GM23248 (cell line): ENCODE results near the gene PIEZO1. TPM values are rescaled to one million over a fixed set of nuclear protein-coding genes. Genes with fewer than 3 reads are reported as not detected.

Experiments
- DNase-seq: peaks from one replicate; pipeline ENCODE4 v3.0.0-alpha.2; 2015
- H2AFZ ChIP-seq: fragments of 200-600 bp; sonication (generic); 2 replicates; pipeline ENCODE4 v1.6.1; 2016; ENCODE audit warnings: antibody characterized with exemption
- H3F3A ChIP-seq: fragments of 200-600 bp; sonication (generic); 2 replicates; pipeline ENCODE4 v1.6.1; 2016; ENCODE audit warnings: mild to moderate bottlenecking, antibody characterized with exemption, mixed run types; ENCODE audit not compliant: insufficient read depth
- H3K27ac ChIP-seq: fragments of 200-600 bp; sonication (generic); 2 replicates; pipeline ENCODE4 v1.5.1; 2016; ENCODE audit warnings: mild to moderate bottlenecking
- H3K27me3 ChIP-seq: fragments of 200-600 bp; sonication (generic); replicated peaks from 2 replicates; pipeline ENCODE4 v1.6.1; 2016; ENCODE audit warnings: mild to moderate bottlenecking; ENCODE audit not compliant: insufficient read depth
- H3K36me3 ChIP-seq: fragments of 200-600 bp; sonication (generic); 2 replicates; pipeline ENCODE4 v1.6.1; 2016; ENCODE audit warnings: low read depth, mild to moderate bottlenecking
- H3K4me1 ChIP-seq: fragments of 200-600 bp; sonication (generic); 2 replicates; pipeline ENCODE4 v1.6.1; 2016; ENCODE audit warnings: mild to moderate bottlenecking; ENCODE audit not compliant: insufficient read depth
- H3K4me2 ChIP-seq: fragments of 200-600 bp; sonication (generic); one replicate; pipeline ENCODE4 v1.6.1; 2016; ENCODE audit warnings: mild to moderate bottlenecking; ENCODE audit not compliant: unreplicated experiment
- H3K4me3 ChIP-seq: fragments of 200-600 bp; sonication (generic); 2 replicates; pipeline ENCODE4 v1.5.1; 2016; ENCODE audit warnings: mild to moderate bottlenecking
- H3K79me2 ChIP-seq: fragments of 200-600 bp; sonication (generic); 2 replicates; pipeline ENCODE4 v1.6.1; 2016; ENCODE audit warnings: mild to moderate bottlenecking; ENCODE audit not compliant: insufficient read depth
- H3K9ac ChIP-seq: fragments of 200-600 bp; sonication (generic); 2 replicates; pipeline ENCODE4 v1.6.1; 2016; ENCODE audit warnings: mild to moderate bottlenecking
- H3K9me2 ChIP-seq: fragments of 200-600 bp; sonication (generic); 2 replicates; pipeline ENCODE4 v1.6.1; 2016; ENCODE audit warnings: mixed run types, mild to moderate bottlenecking, moderate library complexity; ENCODE audit not compliant: insufficient read depth
- H3K9me3 ChIP-seq: fragments of 200-600 bp; sonication (generic); one replicate; pipeline ENCODE4 v1.6.1; 2017; ENCODE audit warnings: low read depth
- H4K20me1 ChIP-seq: fragments of 200-600 bp; sonication (generic); 2 replicates; pipeline ENCODE4 v1.6.0; 2016; ENCODE audit not compliant: insufficient read depth
- EZH2 ChIP-seq: fragments of 200-600 bp; sonication (generic); IDR thresholded peaks from 2 replicates; pipeline ENCODE4 v1.6.1; 2018; ENCODE audit warnings: antibody characterized with exemption, mild to moderate bottlenecking; ENCODE audit not compliant: insufficient read depth, poor library complexity, severe bottlenecking
- EZH2phosphoT487 ChIP-seq: fragments of 200-600 bp; sonication (generic); IDR thresholded peaks from 2 replicates; pipeline ENCODE4 v1.6.1; 2018; ENCODE audit warnings: antibody characterized with exemption, moderate library complexity, mild to moderate bottlenecking, low read depth; ENCODE audit not compliant: insufficient read depth
- WGBS, 2 experiments: methylation state at CpG; one replicate each; pipeline ENCODE4 v1.1.6; 2015 to 2017; ENCODE audit warnings: low lambda C conversion rate in 2 of 2, low coverage in 1 of 2; ENCODE audit errors: missing lambda C conversion rate in 2 of 2; 5-methylcytosine and 5-hydroxymethylcytosine counted together
- in situ Hi-C: fragments of 300-500 bp; cut with MboI; formaldehyde crosslinking; loops from 2 replicates; pipeline ENCODE4 v1.15.0; 2020
- polyA plus RNA-seq: library from polyadenylated mRNA; unstranded; fragments of >200 nt; fragmentation: Nextera tagmentation; extraction: Ambion mirVana; gene quantifications from 2 replicates; pipeline ENCODE4 v1.2.1, GENCODE V29; 2016
- total RNA-seq: library from RNA; depleted of rRNA; stranded (reverse); fragments of >200 nt; shearing (Covaris generic); gene quantifications from 2 replicates; pipeline ENCODE4 v1.2.3, GENCODE V29; 2014

Gene PIEZO1
- total and polyA plus RNA-seq, 2 experiments from 2014 or later, result 95.3 to 223 TPM

- peaks cover 20% of the 10 kb centered on the region; the same call in 1 of the 2 replicates for H3K36me3 ChIP-seq
- WGBS, 2 experiments, result 91% methylated on average over 8 to 10 of the region's 10 CpGs
- TF ChIP-seq EZH2 (no peak), EZH2phosphoT487 (no peak)
- no peak overlapping the region for H3K27ac ChIP-seq
- no peak overlapping the region for H2AFZ ChIP-seq
- no peaks in the 10 kb centered on the region for H3K9me2 ChIP-seq
- no peaks in the 10 kb centered on the region for H4K20me1 ChIP-seq
- peaks cover 13% of the 10 kb centered on the region; the same call in 1 of the 2 replicates for H3K79me2 ChIP-seq
- no peaks in the 10 kb centered on the region for H3K9me3 ChIP-seq
- no peaks in the 10 kb centered on the region for H3K27me3 ChIP-seq
- H3K4me1 ChIP-seq, result no peaks in the 10 kb centered on the region
- no peak overlapping the region for H3K9ac ChIP-seq
- in situ Hi-C loops, result no loop called here
- H3F3A ChIP-seq, result peaks cover 6% of the 10 kb centered on the region; the same call in 1 of the 2 replicates
- no peak for DNase-seq
- no peak overlapping the region for H3K4me2 ChIP-seq
- H3K4me3 ChIP-seq, result no peak overlapping the region
Measured at GRCh38 chr16:88735616-88736015, 49.4 kb downstream of the PIEZO1 start.

- no peaks in the 10 kb centered on the region for H3K9me2 ChIP-seq
- H3K9me3 ChIP-seq, result no peaks in the 10 kb centered on the region
- TF ChIP-seq EZH2 (no peak), EZH2phosphoT487 (no peak)
- H4K20me1 ChIP-seq, result no peaks in the 10 kb centered on the region
- H3F3A ChIP-seq, result peaks cover 6% of the 10 kb centered on the region; the same call in 1 of the 2 replicates
- H2AFZ ChIP-seq, result no peak overlapping the region
- no peak overlapping the region for H3K9ac ChIP-seq
- in situ Hi-C loops, result no loop called here
- peaks cover 20% of the 10 kb centered on the region; the same call in 1 of the 2 replicates for H3K36me3 ChIP-seq
- peaks cover 13% of the 10 kb centered on the region; the same call in 1 of the 2 replicates for H3K79me2 ChIP-seq
- H3K4me2 ChIP-seq, result no peak overlapping the region
- no peak for DNase-seq
- no peaks in the 10 kb centered on the region for H3K27me3 ChIP-seq
- H3K27ac ChIP-seq, result no peak overlapping the region
- H3K4me3 ChIP-seq, result no peak overlapping the region
- WGBS, 2 experiments, result 90 to 93% methylated on average over 16 of the region's 16 CpGs
- no peaks in the 10 kb centered on the region for H3K4me1 ChIP-seq
Measured at GRCh38 chr16:88735121-88735520, 49.9 kb downstream of the PIEZO1 start.

GRCh38 chr16:88734361-88734728, 50.7 kb downstream of the PIEZO1 start:
- peaks cover 20% of the 10 kb centered on the region; the same call in 1 of the 2 replicates for H3K36me3 ChIP-seq
- H3K4me3 ChIP-seq, result no peak overlapping the region
- WGBS, 2 experiments, result 90% methylated on average over 19 to 23 of the region's 23 CpGs
- DNase-seq, result no peak
- in situ Hi-C loops, result no loop called here
- no peak overlapping the region for H2AFZ ChIP-seq
- H3K9ac ChIP-seq, result no peak overlapping the region
- no peaks in the 10 kb centered on the region for H4K20me1 ChIP-seq
- peaks cover 13% of the 10 kb centered on the region; the same call in 1 of the 2 replicates for H3K79me2 ChIP-seq
- no peak overlapping the region for H3K27ac ChIP-seq
- no peak for TF ChIP-seq EZH2phosphoT487
- TF ChIP-seq EZH2, result no peak
- H3K4me2 ChIP-seq, result no peak overlapping the region
- no peaks in the 10 kb centered on the region for H3K9me2 ChIP-seq
- H3K9me3 ChIP-seq, result no peaks in the 10 kb centered on the region
- H3F3A ChIP-seq, result peaks cover 6% of the 10 kb centered on the region; the same call in 1 of the 2 replicates
- no peaks in the 10 kb centered on the region for H3K27me3 ChIP-seq
- H3K4me1 ChIP-seq, result no peaks in the 10 kb centered on the region

- Histone ChIP-seq H3K4me2 (no peak overlapping the region), H3F3A (peaks cover 6% of the 10 kb centered on the region; the same call in 1 of the 2 replicates), H3K79me2 (peaks cover 13% of the 10 kb centered on the region; the same call in 1 of the 2 replicates), H3K4me1 (no peaks in the 10 kb centered on the region), H3K36me3 (peaks cover 20% of the 10 kb centered on the region; the same call in 1 of the 2 replicates), H3K4me3 (no peak overlapping the region), H4K20me1 (no peaks in the 10 kb centered on the region), H3K27ac (no peak overlapping the region), H3K27me3 (no peaks in the 10 kb centered on the region), H3K9me2 (no peaks in the 10 kb centered on the region), H3K9me3 (no peaks in the 10 kb centered on the region), H2AFZ (no peak overlapping the region), H3K9ac (no peak overlapping the region)
- DNase-seq, result no peak
- TF ChIP-seq EZH2, result no peak
- TF ChIP-seq EZH2phosphoT487, result no peak
- in situ Hi-C loops, result no loop called here
- WGBS, 2 experiments, result 92 to 93% methylated on average over 22 to 25 of the region's 27 CpGs
Measured at GRCh38 chr16:88733630-88734360, 51.2 kb downstream of the PIEZO1 start.
